PC-9 (cell line): Measurements from ENCODE around the gene MAFG.

Source experiments
- CTCF ChIP-seq: fragments of 200-600 bp; sonication (generic); conservative IDR thresholded peaks from 2 replicates; pipeline ENCODE4 v1.6.1; 2017; ENCODE audit warnings: mixed run types, antibody characterized with exemption, mild to moderate bottlenecking, moderate library complexity
- EZH2 ChIP-seq: fragments of 200-600 bp; sonication (generic); IDR thresholded peaks from 2 replicates; pipeline ENCODE4 v1.8.0; 2017; ENCODE audit warnings: antibody characterized with exemption, low read depth

- TF ChIP-seq CTCF, result no peak
- TF ChIP-seq EZH2, result no peak
Measured at GRCh38 chr17:81929253-81930141, 2.0 kb upstream of the MAFG start.
